ENCODE data around the gene EFEMP1. TPM values are rescaled to one million over a fixed set of nuclear protein-coding genes. Genes with fewer than 3 reads are reported as not detected.
"Not testable (repeated sequence)": the region's sequence is repeated elsewhere in the genome, so short reads cannot be mapped to it uniquely, and the experiment has no call there.

Gene EFEMP1
- total RNA-seq, 1 experiment from 2014 or later, result 0.15 TPM

DNA sequence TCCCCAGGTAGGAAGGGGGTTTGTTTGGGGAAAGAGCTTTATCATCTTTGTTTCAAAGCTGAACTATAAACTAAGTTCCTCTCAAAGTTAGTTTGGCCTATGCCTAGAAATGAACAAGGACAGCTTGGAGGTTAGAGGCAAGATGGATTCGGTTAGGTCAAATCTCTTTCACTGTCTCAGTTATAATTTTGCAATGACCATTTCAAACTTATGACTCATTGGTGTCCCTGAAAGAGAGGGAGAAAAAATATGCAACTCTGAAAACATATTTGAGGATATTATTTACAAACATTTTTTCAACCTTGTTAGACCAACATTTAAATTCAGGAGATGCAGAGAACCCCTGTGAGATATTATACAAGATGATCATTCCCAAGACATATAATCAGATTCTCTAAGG lies 95.7 kb downstream of the EFEMP1 start:
- Histone ChIP-seq H3K4me3 (ENCODE audit: low read depth, low read length, poor library complexity, severe bottlenecking) (no peak overlapping the region), H3K4me1 (ENCODE audit: insufficient read depth, low read length, poor library complexity, severe bottlenecking) (no peaks in the 10 kb centered on the region), H3K36me3 (ENCODE audit: insufficient read depth, low read length, poor library complexity, severe bottlenecking) (no peaks in the 10 kb centered on the region), H3K9me3 (ENCODE audit: low read depth, low read length, poor library complexity, severe bottlenecking) (no peaks in the 10 kb centered on the region), H3K27ac (ENCODE audit: low read depth, low read length, poor library complexity, severe bottlenecking) (no peak overlapping the region), H3K27me3 (replicated peaks; ENCODE audit: insufficient read depth, low read depth, low read length, poor library complexity) (no peaks in the 10 kb centered on the region)
- intact Hi-C loops (cut with micrococcal nuclease; ENCODE audit: unreplicated experiment), result no loop called here
- BruUV-seq (replicated peaks), result no TSS peak
- TF ChIP-seq EZH2 (IDR thresholded peaks at IDR 0.05; ENCODE audit: borderline replicate concordance, low read depth, low read length, poor library complexity, severe bottlenecking), result no peak
- TF ChIP-seq, protein P1, sequence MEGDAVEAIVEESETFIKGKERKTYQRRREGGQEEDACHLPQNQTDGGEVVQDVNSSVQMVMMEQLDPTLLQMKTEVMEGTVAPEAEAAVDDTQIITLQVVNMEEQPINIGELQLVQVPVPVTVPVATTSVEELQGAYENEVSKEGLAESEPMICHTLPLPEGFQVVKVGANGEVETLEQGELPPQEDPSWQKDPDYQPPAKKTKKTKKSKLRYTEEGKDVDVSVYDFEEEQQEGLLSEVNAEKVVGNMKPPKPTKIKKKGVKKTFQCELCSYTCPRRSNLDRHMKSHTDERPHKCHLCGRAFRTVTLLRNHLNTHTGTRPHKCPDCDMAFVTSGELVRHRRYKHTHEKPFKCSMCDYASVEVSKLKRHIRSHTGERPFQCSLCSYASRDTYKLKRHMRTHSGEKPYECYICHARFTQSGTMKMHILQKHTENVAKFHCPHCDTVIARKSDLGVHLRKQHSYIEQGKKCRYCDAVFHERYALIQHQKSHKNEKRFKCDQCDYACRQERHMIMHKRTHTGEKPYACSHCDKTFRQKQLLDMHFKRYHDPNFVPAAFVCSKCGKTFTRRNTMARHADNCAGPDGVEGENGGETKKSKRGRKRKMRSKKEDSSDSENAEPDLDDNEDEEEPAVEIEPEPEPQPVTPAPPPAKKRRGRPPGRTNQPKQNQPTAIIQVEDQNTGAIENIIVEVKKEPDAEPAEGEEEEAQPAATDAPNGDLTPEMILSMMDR (conservative IDR thresholded peaks at IDR 0.05; ENCODE audit: low read depth, low read length), result no peak
- ChIA-PET CTCF (no interaction called here), POLR2A (ENCODE audit: low non-redundant PET) (no interaction called here)
- DNase-seq (ENCODE audit: low spot score), result no peak

DNA sequence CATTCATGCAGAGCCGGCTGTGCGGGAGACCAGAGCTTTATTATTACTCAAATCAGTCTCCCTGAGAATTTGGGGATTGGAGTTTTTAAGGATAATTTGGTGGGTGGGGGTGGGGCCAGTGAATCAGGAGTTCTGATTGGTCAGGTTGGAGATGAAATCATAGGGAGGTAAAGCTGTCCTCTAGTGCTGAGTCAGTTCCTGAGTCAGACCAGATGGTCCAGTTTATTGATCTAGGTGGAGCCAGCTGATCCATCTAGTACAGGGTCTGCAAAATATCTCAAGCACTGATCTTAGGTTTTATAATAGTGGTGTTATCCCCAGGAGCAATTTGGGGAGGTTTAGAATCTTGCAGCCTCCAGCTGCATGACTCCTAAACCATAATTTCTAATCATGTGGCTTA lies 96.2 kb downstream of the EFEMP1 start:
- H3K9me3 ChIP-seq (ENCODE audit: low read depth, low read length, poor library complexity, severe bottlenecking); BruUV-seq (replicated peaks); H3K4me1 ChIP-seq (ENCODE audit: insufficient read depth, low read length, poor library complexity, severe bottlenecking); intact Hi-C loops (cut with micrococcal nuclease; ENCODE audit: unreplicated experiment); DNase-seq (ENCODE audit: low spot score); H3K27ac ChIP-seq (ENCODE audit: low read depth, low read length, poor library complexity, severe bottlenecking); H3K36me3 ChIP-seq (ENCODE audit: insufficient read depth, low read length, poor library complexity, severe bottlenecking); CTCF ChIA-PET; H3K27me3 ChIP-seq (replicated peaks; ENCODE audit: insufficient read depth, low read depth, low read length, poor library complexity); H3K4me3 ChIP-seq (ENCODE audit: low read depth, low read length, poor library complexity, severe bottlenecking): not testable (repeated sequence)
- POLR2A ChIA-PET (ENCODE audit: low non-redundant PET), result interaction anchor here (0.6 kb wide), 1 partner anchor 48 kb away, joined by 5 read pairs; no protein-coding TSS in a partner anchor

DNA sequence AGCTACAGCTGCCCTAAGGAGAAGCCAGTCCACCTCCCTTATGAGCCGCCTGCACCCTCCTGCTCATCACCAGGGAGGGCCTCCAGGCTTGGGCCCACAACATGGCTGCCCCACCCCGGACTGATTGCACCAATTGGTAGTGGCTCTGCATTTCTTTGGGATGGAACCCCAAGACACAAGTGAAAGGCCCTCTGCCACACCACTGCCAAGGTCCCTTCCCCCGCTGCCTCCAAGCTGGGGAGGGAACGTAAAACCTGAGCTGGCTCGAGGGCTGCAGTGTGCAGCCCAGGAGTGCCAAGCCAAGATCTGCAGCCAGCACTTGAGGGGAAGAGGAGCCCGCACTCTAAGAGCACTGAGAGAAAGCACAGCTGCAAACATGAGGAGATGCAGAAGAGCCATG lies 97.3 kb downstream of the EFEMP1 start:
- POLR2A ChIA-PET (ENCODE audit: low non-redundant PET), result interaction anchor here (0.6 to 0.7 kb wide), 2 partner anchors 15 to 136 kb away, joined by 3 read pairs; no protein-coding TSS in a partner anchor

More for the DNA sequence above, 97.3 kb downstream of the EFEMP1 start:
- Histone ChIP-seq H3K27me3 (replicated peaks; ENCODE audit: insufficient read depth, low read depth, low read length, poor library complexity) (no peaks in the 10 kb centered on the region), H3K4me1 (ENCODE audit: insufficient read depth, low read length, poor library complexity, severe bottlenecking) (no peaks in the 10 kb centered on the region), H3K9me3 (ENCODE audit: low read depth, low read length, poor library complexity, severe bottlenecking) (no peaks in the 10 kb centered on the region), H3K27ac (ENCODE audit: low read depth, low read length, poor library complexity, severe bottlenecking) (no peak overlapping the region), H3K36me3 (ENCODE audit: insufficient read depth, low read length, poor library complexity, severe bottlenecking) (no peaks in the 10 kb centered on the region), H3K4me3 (ENCODE audit: low read depth, low read length, poor library complexity, severe bottlenecking) (no peak overlapping the region)
- intact Hi-C loops (cut with micrococcal nuclease; ENCODE audit: unreplicated experiment), result no loop called here
- DNase-seq (ENCODE audit: low spot score), result no peak
- TF ChIP-seq EZH2 (IDR thresholded peaks at IDR 0.05; ENCODE audit: borderline replicate concordance, low read depth, low read length, poor library complexity, severe bottlenecking), result no peak
- TF ChIP-seq, protein P1 (conservative IDR thresholded peaks at IDR 0.05; ENCODE audit: low read depth, low read length), result no peak
- CTCF ChIA-PET, result no interaction called here
- BruUV-seq (replicated peaks), result no TSS peak

Measured in A673 (cell line).